Measurements from ENCODE around the gene POC1A.

POC1A gene

DNA sequence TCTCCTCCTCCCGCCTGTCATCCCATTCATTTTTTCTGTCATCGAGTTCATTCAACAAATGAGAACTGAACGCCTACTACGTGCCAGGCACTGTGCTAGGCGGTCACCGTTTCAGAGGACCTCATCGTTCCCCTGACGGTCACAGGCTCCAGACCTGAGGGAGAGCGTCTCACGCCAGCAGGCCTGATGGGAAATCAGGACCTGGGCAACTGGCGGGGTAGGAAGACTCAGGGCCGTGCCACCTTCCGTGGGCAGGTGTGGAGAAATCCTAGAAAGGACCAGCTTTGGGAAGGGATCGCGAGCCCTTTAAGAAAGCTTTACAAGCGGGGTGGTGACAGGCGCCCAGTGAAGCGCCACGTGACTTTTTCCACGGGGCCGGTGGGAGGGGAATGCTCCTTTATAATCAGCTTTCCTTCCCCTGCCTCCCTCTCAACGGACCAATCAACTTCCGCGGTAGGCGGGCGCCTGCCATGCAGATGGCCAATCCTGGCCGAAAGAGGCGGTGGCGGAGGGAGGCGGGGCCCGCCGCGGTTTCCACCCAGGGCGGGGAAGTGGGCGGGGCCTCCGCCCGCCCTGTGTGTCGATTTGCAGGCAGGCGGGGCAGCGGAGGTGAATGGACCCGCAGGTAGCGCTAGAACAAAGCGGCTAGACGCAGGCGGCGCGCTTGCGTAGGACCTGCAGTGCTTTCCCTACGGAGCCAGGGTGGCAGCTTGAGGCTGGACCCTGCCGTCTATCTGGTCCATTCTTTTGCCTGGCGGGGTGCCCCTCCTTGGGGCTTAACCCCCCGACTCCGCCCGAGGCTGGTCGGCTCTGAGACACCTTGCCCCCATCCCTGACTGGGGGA, 97.0 kb downstream of the POC1A start (continued):
- TF ChIP-seq, protein P1, sequence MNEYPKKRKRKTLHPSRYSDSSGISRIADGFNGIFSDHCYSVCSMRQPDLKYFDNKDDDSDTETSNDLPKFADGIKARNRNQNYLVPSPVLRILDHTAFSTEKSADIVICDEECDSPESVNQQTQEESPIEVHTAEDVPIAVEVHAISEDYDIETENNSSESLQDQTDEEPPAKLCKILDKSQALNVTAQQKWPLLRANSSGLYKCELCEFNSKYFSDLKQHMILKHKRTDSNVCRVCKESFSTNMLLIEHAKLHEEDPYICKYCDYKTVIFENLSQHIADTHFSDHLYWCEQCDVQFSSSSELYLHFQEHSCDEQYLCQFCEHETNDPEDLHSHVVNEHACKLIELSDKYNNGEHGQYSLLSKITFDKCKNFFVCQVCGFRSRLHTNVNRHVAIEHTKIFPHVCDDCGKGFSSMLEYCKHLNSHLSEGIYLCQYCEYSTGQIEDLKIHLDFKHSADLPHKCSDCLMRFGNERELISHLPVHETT (tag by site-specific recombination; IDR thresholded peaks at IDR 0.05), result no peak
- TF ChIP-seq PRDM1 (tag by site-specific recombination; IDR thresholded peaks at IDR 0.05), result no peak
- TF ChIP-seq, protein P2, sequence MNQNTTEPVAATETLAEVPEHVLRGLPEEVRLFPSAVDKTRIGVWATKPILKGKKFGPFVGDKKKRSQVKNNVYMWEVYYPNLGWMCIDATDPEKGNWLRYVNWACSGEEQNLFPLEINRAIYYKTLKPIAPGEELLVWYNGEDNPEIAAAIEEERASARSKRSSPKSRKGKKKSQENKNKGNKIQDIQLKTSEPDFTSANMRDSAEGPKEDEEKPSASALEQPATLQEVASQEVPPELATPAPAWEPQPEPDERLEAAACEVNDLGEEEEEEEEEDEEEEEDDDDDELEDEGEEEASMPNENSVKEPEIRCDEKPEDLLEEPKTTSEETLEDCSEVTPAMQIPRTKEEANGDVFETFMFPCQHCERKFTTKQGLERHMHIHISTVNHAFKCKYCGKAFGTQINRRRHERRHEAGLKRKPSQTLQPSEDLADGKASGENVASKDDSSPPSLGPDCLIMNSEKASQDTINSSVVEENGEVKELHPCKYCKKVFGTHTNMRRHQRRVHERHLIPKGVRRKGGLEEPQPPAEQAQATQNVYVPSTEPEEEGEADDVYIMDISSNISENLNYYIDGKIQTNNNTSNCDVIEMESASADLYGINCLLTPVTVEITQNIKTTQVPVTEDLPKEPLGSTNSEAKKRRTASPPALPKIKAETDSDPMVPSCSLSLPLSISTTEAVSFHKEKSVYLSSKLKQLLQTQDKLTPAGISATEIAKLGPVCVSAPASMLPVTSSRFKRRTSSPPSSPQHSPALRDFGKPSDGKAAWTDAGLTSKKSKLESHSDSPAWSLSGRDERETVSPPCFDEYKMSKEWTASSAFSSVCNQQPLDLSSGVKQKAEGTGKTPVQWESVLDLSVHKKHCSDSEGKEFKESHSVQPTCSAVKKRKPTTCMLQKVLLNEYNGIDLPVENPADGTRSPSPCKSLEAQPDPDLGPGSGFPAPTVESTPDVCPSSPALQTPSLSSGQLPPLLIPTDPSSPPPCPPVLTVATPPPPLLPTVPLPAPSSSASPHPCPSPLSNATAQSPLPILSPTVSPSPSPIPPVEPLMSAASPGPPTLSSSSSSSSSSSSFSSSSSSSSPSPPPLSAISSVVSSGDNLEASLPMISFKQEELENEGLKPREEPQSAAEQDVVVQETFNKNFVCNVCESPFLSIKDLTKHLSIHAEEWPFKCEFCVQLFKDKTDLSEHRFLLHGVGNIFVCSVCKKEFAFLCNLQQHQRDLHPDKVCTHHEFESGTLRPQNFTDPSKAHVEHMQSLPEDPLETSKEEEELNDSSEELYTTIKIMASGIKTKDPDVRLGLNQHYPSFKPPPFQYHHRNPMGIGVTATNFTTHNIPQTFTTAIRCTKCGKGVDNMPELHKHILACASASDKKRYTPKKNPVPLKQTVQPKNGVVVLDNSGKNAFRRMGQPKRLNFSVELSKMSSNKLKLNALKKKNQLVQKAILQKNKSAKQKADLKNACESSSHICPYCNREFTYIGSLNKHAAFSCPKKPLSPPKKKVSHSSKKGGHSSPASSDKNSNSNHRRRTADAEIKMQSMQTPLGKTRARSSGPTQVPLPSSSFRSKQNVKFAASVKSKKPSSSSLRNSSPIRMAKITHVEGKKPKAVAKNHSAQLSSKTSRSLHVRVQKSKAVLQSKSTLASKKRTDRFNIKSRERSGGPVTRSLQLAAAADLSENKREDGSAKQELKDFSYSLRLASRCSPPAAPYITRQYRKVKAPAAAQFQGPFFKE (tag by site-specific recombination; IDR thresholded peaks at IDR 0.05; ENCODE audit: borderline replicate concordance), result no peak
- peak; percentile 8; the same call in 1 of the 2 replicates for TF ChIP-seq ZFHX2 (tag by site-specific recombination; conservative IDR thresholded peaks at IDR 0.05)
- TF ChIP-seq MZF1 (tag by site-specific recombination; IDR thresholded peaks at IDR 0.05; ENCODE audit: borderline replicate concordance), result no peak
- TF ChIP-seq ZNF626 (tag by site-specific recombination; IDR thresholded peaks at IDR 0.05), result no peak
- TF ChIP-seq ZNF560 (tag by site-specific recombination; IDR thresholded peaks at IDR 0.05; ENCODE audit: borderline replicate concordance), result no peak
- no peak for TF ChIP-seq GLI4 (tag by site-specific recombination; IDR thresholded peaks at IDR 0.05)
- TF ChIP-seq ZNF121 (tag by site-specific recombination; IDR thresholded peaks at IDR 0.05), result peak; percentile 32; the same call in 1 of the 2 replicates
- TF ChIP-seq ZNF354C (tag by site-specific recombination; IDR thresholded peaks at IDR 0.05; ENCODE audit: borderline replicate concordance, low read depth), result no peak
- no peak for TF ChIP-seq ZNF791 (tag by site-specific recombination; IDR thresholded peaks at IDR 0.05)
- TF ChIP-seq ZNF391 (tag by site-specific recombination; IDR thresholded peaks at IDR 0.05; ENCODE audit: borderline replicate concordance, low read depth), result no peak
- peak; percentile 79 for TF ChIP-seq IKZF3 (tag by site-specific recombination; IDR thresholded peaks at IDR 0.05)
- TF ChIP-seq, protein P3, sequence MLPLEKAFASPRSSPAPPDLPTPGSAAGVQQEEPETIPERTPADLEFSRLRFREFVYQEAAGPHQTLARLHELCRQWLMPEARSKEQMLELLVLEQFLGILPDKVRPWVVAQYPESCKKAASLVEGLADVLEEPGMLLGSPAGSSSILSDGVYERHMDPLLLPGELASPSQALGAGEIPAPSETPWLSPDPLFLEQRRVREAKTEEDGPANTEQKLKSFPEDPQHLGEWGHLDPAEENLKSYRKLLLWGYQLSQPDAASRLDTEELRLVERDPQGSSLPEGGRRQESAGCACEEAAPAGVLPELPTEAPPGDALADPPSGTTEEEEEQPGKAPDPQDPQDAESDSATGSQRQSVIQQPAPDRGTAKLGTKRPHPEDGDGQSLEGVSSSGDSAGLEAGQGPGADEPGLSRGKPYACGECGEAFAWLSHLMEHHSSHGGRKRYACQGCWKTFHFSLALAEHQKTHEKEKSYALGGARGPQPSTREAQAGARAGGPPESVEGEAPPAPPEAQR (tag by site-specific recombination; IDR thresholded peaks at IDR 0.05), result no peak
- no peak for TF ChIP-seq ZNF398 (tag by site-specific recombination; IDR thresholded peaks at IDR 0.05)
- no peak for TF ChIP-seq ZFP3 (tag by site-specific recombination; IDR thresholded peaks at IDR 0.05; ENCODE audit: low read depth)
- TF ChIP-seq ZNF324 (tag by site-specific recombination; IDR thresholded peaks at IDR 0.05), result no peak
- no peak for TF ChIP-seq ZNF366 (tag by site-specific recombination; conservative IDR thresholded peaks at IDR 0.05)
- TF ChIP-seq, protein P4, sequence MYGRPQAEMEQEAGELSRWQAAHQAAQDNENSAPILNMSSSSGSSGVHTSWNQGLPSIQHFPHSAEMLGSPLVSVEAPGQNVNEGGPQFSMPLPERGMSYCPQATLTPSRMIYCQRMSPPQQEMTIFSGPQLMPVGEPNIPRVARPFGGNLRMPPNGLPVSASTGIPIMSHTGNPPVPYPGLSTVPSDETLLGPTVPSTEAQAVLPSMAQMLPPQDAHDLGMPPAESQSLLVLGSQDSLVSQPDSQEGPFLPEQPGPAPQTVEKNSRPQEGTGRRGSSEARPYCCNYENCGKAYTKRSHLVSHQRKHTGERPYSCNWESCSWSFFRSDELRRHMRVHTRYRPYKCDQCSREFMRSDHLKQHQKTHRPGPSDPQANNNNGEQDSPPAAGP (tag by site-specific recombination; IDR thresholded peaks at IDR 0.05), result 0 out of 2 replicates have a peak, but pooled peaks have one; percentile 35
- TF ChIP-seq ZIC2 (tag by site-specific recombination; IDR thresholded peaks at IDR 0.05), result no peak
- TF ChIP-seq, protein P5, sequence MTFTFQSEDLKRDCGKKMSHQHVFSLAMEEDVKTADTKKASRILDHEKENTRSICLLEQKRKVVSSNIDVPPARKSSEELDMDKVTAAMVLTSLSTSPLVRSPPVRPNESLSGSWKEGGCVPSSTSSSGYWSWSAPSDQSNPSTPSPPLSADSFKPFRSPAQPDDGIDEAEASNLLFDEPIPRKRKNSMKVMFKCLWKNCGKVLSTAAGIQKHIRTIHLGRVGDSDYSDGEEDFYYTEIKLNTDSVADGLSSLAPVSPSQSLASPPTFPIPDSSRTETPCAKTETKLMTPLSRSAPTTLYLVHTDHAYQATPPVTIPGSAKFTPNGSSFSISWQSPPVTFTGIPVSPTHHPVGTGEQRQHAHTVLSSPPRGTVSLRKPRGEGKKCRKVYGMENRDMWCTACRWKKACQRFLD (tag by site-specific recombination; IDR thresholded peaks at IDR 0.05), result no peak
- TF ChIP-seq ZNF2 (tag by site-specific recombination; IDR thresholded peaks at IDR 0.05), result no peak
- no peak for TF ChIP-seq ZNF658 (tag by site-specific recombination; IDR thresholded peaks at IDR 0.05)
- TF ChIP-seq ZBTB21 (tag by site-specific recombination; IDR thresholded peaks at IDR 0.05), result no peak
- no peak for TF ChIP-seq ZNF521 (tag by site-specific recombination; IDR thresholded peaks at IDR 0.05)
- peak; percentile 61 for TF ChIP-seq SP7 (tag by site-specific recombination; IDR thresholded peaks at IDR 0.05)
- no peak for TF ChIP-seq ZNF202 (tag by site-specific recombination; IDR thresholded peaks at IDR 0.05; ENCODE audit: borderline replicate concordance)

All from HEK293 (cell line).